ENCODE measurements around the gene IL4R. TPM values are rescaled to one million over a fixed set of nuclear protein-coding genes. Genes with fewer than 3 reads are reported as not detected.
A peak's percentile ranks its signal among the peaks of the same experiment; 100 is the strongest.

IL4R gene
- total RNA-seq, 2 donors from 2014 or later: 11.9 to 35.5 TPM

DNA sequence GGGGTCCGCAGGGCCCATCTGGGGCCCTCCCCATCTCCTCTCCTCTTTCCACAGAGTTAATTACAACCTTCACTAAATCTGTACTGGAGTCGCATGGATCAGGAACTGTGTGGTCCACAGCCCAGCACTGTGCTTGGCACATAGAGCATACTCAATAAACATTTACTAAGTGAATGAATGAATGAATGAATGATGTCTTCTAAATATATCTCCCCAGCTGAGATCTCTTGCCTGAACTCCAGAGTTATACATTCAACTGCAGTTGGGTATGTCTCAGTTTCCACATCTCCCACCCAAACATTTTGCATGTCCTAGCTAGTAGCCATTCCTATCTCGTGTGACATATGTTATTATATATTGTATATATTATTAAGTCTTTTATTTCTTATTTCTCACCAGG lies 59.5 kb downstream of the IL4R start:
- H3K36me3 ChIP-seq: no peaks in the 10 kb centered on the region
- H3K27ac ChIP-seq: no peak overlapping the region
- DNase-seq (ENCODE audit: low spot score): no peak

GRCh38 chr16:27374221-27374803 lies 60.5 kb downstream of the IL4R start:
- Histone ChIP-seq H3K4me3 (no peak overlapping the region), H3K9me3 (no peaks in the 10 kb centered on the region), H3K36me3 (no peaks in the 10 kb centered on the region), H3K4me1 (peaks cover 0 to 4% of the 10 kb centered on the region in 2 donors), H3K27me3 (no peaks in the 10 kb centered on the region), H3K27ac (no peak overlapping the region)
- TF ChIP-seq CTCF (IDR thresholded peaks at IDR 0.05): no peak
- no peak for DNase-seq (ENCODE audit: low spot score)

More for the DNA sequence above, 59.5 kb downstream of the IL4R start:
- no peak for TF ChIP-seq CTCF (IDR thresholded peaks at IDR 0.05)
- no peaks in the 10 kb centered on the region for H3K27me3 ChIP-seq
- no peak overlapping the region for H3K4me3 ChIP-seq
- peaks cover 0 to 4% of the 10 kb centered on the region in 2 donors for H3K4me1 ChIP-seq
- H3K9me3 ChIP-seq: no peaks in the 10 kb centered on the region

DNA sequence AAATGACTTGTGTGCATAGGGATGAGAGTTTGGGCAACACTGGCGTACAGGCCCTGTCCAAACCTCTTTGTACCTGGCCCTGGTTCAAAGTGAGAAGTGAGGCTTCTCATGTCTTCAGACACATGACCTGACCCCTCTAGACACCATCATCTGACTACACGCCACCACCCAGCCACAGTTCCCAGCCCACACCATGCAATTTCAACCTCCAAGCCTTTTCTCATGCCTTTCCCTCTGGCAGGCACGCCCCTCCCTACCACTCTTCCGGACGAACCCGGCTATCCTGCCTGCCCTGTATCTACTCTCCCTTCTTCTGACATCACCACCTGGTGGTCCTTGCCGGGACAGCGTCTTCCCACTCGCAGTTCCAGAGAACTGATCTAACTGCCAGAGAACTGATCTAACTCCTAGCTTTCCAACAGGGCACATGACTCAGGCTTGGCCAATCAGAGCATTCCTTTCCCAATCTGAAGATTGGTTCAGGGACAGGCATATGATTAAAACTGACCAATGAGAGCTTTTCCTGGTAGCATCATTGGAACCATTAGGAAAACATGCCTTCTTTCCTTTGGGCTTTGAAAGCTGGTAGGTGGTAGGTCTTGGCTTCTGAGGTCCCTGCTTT lies 61.1 kb downstream of the IL4R start:
- peak; percentile 84 for DNase-seq (ENCODE audit: low spot score)
- TF ChIP-seq CTCF (IDR thresholded peaks at IDR 0.05): peak in 1 of 2 donors; percentile 51
- Histone ChIP-seq H3K36me3 (no peaks in the 10 kb centered on the region), H3K27ac (no peak overlapping the region), H3K27me3 (no peaks in the 10 kb centered on the region), H3K9me3 (no peaks in the 10 kb centered on the region), H3K4me1 (peaks cover 0 to 4% of the 10 kb centered on the region in 2 donors), H3K4me3 (no peak overlapping the region)

- no peak overlapping the region for H3K4me3 ChIP-seq
- no peaks in the 10 kb centered on the region for H3K27me3 ChIP-seq
- no peak for DNase-seq (ENCODE audit: low spot score)
- H3K4me1 ChIP-seq: peaks cover 0 to 4% of the 10 kb centered on the region in 2 donors
- H3K9me3 ChIP-seq: no peaks in the 10 kb centered on the region
- no peak overlapping the region for H3K27ac ChIP-seq
- TF ChIP-seq CTCF (IDR thresholded peaks at IDR 0.05): no peak
- no peaks in the 10 kb centered on the region for H3K36me3 ChIP-seq
Measured at GRCh38 chr16:27377666-27378485, 64.1 kb downstream of the IL4R start.

DNA sequence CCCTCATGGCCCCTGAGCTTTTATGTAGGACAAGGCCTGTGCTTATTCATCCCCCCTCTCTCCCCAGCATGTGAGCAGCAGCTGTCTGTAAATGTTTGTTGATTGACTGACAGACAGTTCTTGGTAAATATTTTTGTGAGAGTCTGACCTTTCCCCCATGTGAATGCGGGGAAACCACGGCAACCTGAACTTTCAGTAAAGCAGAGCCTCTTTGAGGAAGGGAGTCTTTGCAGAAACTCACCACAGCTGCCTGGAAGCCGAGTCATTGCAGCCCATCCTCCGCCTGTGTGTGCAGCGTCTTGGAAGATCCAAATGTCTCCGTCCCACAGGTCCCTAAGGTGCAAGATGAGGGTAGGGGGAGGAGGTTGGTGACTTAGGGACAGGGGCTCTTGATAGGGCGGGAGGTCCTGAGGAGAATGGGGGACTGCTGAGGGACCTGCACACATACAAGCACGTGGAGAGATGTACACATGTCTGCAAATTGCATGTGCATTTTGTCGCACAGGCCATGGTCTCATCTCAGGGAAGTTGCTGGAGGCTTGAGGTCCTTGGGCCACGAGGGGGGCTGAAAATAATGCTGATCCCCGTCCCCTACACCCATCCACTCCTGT lies 65.2 kb downstream of the IL4R start:
- Histone ChIP-seq H3K9me3 (peaks cover 0 to 4% of the 10 kb centered on the region in 2 donors), H3K4me3 (no peak overlapping the region), H3K36me3 (no peaks in the 10 kb centered on the region), H3K27me3 (no peaks in the 10 kb centered on the region), H3K27ac (no peak overlapping the region), H3K4me1 (peaks cover 0 to 4% of the 10 kb centered on the region in 2 donors)
- no peak for DNase-seq (ENCODE audit: low spot score)
- TF ChIP-seq CTCF (IDR thresholded peaks at IDR 0.05): no peak

Data from right atrium auricular region (tissue), 2 donors.